Endothelial cell of umbilical vein (primary cell): ENCODE measurements around the gene SLC31A2.

Experiments
- MYC ChIP-seq: IDR thresholded peaks from one replicate; pipeline ENCODE4 v1.6.1; 2011; ENCODE audit warnings: mild to moderate bottlenecking, low read depth, low read length
- POLR2A ChIP-seq: IDR thresholded peaks from 2 replicates; pipeline ENCODE4 v1.6.1; 2012; ENCODE audit warnings: low read depth, mild to moderate bottlenecking, control low read depth, low read length

DNA sequence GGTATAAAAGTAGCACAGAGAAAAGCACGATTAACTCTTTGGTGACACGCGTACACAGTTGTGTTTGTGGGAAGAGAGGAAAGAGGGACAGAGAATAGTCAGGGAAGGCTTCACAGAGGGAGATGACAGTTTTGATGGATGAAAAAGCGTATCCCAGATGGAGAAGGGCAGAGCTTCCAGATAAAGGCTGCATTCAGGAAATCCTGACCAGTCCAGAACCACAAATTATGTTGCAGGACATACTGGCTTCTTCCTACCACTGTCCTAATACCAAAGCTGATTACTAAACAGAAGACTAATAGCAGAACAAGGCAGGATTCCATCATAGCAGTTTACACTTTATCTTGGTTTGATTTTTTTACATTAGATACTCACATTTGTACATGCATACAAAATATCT, 34.5 kb downstream of the SLC31A2 start:
- TF ChIP-seq POLR2A: no peak
- no peak for TF ChIP-seq MYC
